HepG2 (cell line): Measurements from ENCODE around the gene MYO3B.

Experiments
- ATF5 ChIP-seq: sonication (generic); formaldehyde crosslinking; IDR thresholded peaks from 2 replicates; pipeline ENCODE4 v1.4.0; 2020; ENCODE audit warnings: mild to moderate bottlenecking, low read depth, missing genetic modification reagents
- CEBPG ChIP-seq: IDR thresholded peaks from 2 replicates; pipeline ENCODE4 v1.6.1; 2016
- CTCF ChIP-seq: sonication (generic); formaldehyde crosslinking; IDR thresholded peaks from 2 replicates; pipeline ENCODE4 v1.5.0; 2020; ENCODE audit warnings: mild to moderate bottlenecking, missing genetic modification reagents, moderate library complexity
- GATAD2A ChIP-seq: IDR thresholded peaks from 2 replicates; pipeline ENCODE4 v1.6.1; 2016
- KAT2B ChIP-seq: fragments of 150-350 bp; IDR thresholded peaks from 2 replicates; pipeline ENCODE4 v1.6.1; 2014; ENCODE audit warnings: low read depth, low read length, borderline replicate concordance
- MAX ChIP-seq: IDR thresholded peaks from 2 replicates; pipeline ENCODE4 v1.6.1; 2012; ENCODE audit warnings: inconsistent platforms
- NR2C2 ChIP-seq: sonication (generic); formaldehyde crosslinking; IDR thresholded peaks from 2 replicates; pipeline ENCODE4 v1.4.0; 2020; ENCODE audit warnings: missing genetic modification reagents, mild to moderate bottlenecking, moderate library complexity, borderline replicate concordance
- PHF21A ChIP-seq: sonication (generic); formaldehyde crosslinking; IDR thresholded peaks from 2 replicates; pipeline ENCODE4 v1.5.0; 2020; ENCODE audit warnings: mild to moderate bottlenecking, missing genetic modification reagents
- TAF15 ChIP-seq: fragments of 200-400 bp; formaldehyde crosslinking; IDR thresholded peaks from one replicate; pipeline ENCODE4 v1.6.1; 2018; ENCODE audit warnings: mild to moderate bottlenecking, low read depth, low read length; ENCODE audit not compliant: poor library complexity, severe bottlenecking
- ZNF431 ChIP-seq: sonication (generic); formaldehyde crosslinking; IDR thresholded peaks from 2 replicates; pipeline ENCODE4 v1.9.0; 2022; ENCODE audit warnings: missing genetic modification reagents, low read depth, mild to moderate bottlenecking, borderline replicate concordance
- ZNF569 ChIP-seq: sonication (generic); formaldehyde crosslinking; IDR thresholded peaks from 2 replicates; pipeline ENCODE4 v1.5.0; 2020; ENCODE audit warnings: mild to moderate bottlenecking, missing genetic modification reagents, moderate library complexity, borderline replicate concordance
- ZSCAN30 ChIP-seq: sonication (generic); formaldehyde crosslinking; IDR thresholded peaks from 2 replicates; pipeline ENCODE4 v1.5.0; 2020; ENCODE audit warnings: mild to moderate bottlenecking, missing genetic modification reagents

GRCh38 chr2:170322140-170322766, 144.3 kb downstream of the MYO3B start:
- TF ChIP-seq ZNF431 (CRISPR knock-in tag) (no peak), MAX (no peak), GATAD2A (no peak), NR2C2 (no peak), KAT2B (no peak), PHF21A (CRISPR knock-in tag) (no peak), ZSCAN30 (CRISPR knock-in tag) (no peak), CEBPG (CRISPR knock-in tag) (no peak), ATF5 (no peak), TAF15 (no peak), CTCF (CRISPR knock-in tag) (no peak), ZNF569 (no peak)
